ENCODE results near the gene CFDP1.

Gene CFDP1

GRCh38 chr16:75423723-75424104 is 9.6 kb downstream of the CFDP1 start:
- DNase-seq (ENCODE audit: low spot score): no peak
- ChIA-PET CTCF (interaction anchor here (0.6 to 0.7 kb wide), 2 partner anchors 45 to 182 kb away, joined by 3 to 4 read pairs; no protein-coding TSS in a partner anchor), POLR2A (ENCODE audit: low non-redundant PET) (no interaction called here)
- TF ChIP-seq, protein P1, sequence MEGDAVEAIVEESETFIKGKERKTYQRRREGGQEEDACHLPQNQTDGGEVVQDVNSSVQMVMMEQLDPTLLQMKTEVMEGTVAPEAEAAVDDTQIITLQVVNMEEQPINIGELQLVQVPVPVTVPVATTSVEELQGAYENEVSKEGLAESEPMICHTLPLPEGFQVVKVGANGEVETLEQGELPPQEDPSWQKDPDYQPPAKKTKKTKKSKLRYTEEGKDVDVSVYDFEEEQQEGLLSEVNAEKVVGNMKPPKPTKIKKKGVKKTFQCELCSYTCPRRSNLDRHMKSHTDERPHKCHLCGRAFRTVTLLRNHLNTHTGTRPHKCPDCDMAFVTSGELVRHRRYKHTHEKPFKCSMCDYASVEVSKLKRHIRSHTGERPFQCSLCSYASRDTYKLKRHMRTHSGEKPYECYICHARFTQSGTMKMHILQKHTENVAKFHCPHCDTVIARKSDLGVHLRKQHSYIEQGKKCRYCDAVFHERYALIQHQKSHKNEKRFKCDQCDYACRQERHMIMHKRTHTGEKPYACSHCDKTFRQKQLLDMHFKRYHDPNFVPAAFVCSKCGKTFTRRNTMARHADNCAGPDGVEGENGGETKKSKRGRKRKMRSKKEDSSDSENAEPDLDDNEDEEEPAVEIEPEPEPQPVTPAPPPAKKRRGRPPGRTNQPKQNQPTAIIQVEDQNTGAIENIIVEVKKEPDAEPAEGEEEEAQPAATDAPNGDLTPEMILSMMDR (conservative IDR thresholded peaks at IDR 0.05; ENCODE audit: low read depth): no peak
- no peak overlapping the region for H3K27ac ChIP-seq

DNA sequence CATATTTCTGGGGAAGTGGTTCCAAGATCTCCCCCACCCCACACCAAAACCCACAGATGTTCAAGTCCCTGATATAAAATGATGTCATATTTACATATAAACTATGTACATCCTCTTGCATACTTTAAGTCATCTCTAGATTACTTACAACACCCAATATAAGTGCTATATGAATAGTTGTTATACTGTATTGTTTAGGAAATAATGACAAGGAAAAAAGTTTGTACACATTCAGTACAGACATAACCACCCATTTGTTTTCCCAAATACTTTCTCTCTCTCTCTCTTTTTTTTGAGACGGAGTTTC is 11.5 kb downstream of the CFDP1 start:
- no peak overlapping the region for H3K27ac ChIP-seq
- TF ChIP-seq, protein P1 (conservative IDR thresholded peaks at IDR 0.05; ENCODE audit: low read depth): no peak
- ChIA-PET POLR2A (ENCODE audit: low non-redundant PET) (no interaction called here), CTCF (interaction anchor here (0.6 kb wide), 1 partner anchor 50 kb away, joined by 3 read pairs; no protein-coding TSS in a partner anchor)
- no peak for DNase-seq (ENCODE audit: low spot score)

DNA sequence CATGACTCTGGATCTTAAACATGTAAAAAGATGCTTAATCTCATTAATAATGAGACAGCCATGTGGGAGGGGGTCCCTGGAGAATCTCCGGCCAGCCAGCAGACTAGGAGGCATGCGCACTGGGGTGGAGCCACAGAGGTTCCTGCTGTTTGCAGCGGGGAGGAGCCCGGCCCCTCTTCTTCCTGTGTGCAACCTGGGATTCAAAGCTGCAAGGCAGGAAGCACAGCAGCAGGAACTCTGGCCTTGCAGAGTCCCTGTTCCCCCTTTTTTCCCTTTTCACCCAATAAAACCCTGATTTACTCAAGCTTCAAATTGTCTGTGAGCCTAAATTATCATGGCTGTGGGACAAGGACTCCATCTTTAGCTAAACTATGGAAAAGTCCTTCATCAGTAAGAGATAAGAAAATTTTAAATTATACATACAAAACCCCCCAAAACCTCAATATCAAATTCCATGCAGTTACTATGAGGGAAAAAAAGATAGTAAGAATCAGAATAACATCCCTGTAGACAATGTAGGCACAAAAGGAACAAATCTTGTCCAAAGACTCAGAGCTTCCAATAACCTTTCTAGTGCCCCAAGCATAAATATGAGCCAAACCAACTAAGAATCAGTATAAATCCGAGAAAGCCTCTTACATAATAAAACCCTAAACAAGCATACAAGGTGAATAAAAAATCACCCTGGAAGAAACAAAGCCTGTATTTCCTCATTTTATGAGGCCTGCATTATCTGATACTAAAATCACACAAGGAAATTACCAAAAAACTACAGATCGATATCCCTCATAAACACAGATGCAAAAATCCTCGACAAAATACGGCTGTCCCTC is 12.1 kb downstream of the CFDP1 start:
- H3K27ac ChIP-seq: peak overlapping the region; percentile 64
- DNase-seq (ENCODE audit: low spot score): no peak
- CTCF ChIA-PET: no interaction called here
- POLR2A ChIA-PET (ENCODE audit: low non-redundant PET): interaction anchor here (0.9 to 1.7 kb wide), 2 partner anchors 11 to 202 kb away, joined by 3 to 8 read pairs; partner anchors contain the start of gene ADAT1
- TF ChIP-seq, protein P1 (conservative IDR thresholded peaks at IDR 0.05; ENCODE audit: low read depth): no peak

DNA sequence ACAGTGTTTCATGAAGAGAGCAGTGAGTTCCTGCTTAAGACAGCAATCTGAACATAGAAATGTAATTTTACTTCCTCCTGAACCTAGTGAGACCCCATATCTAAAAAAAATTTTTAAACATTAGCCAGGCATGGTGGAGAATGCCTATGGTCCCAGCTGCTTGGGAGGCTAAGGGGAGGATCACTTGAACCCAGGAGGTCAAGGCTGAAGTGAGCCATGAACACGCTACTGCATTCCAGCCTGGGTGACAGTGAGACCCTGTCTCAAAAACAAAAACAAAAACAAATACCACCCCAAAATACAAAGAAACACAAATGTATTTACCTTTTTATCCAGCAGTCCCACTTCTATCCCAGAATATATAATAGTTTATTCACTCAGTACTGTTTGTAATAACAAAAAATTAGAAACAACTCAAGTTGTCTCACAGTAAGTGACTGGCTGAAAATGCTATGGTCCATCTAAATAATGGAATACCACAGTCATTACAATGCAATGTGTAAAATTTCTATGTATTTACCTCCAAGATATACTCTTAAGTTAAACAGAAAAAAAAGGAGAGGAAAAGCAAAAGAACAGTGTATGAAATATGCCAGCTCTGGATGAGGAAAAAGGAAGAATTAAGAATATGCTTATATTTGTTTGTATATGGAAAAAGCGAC is 16.3 kb downstream of the CFDP1 start:
- ChIA-PET CTCF (interaction anchor here (0.6 kb wide), 1 partner anchor 200 kb away, joined by 3 read pairs; no protein-coding TSS in a partner anchor), POLR2A (ENCODE audit: low non-redundant PET) (no interaction called here)
- DNase-seq (ENCODE audit: low spot score): no peak
- H3K27ac ChIP-seq: no peak overlapping the region
- TF ChIP-seq, protein P1 (conservative IDR thresholded peaks at IDR 0.05; ENCODE audit: low read depth): no peak

GRCh38 chr16:75415169-75415905 is 18.0 kb downstream of the CFDP1 start:
- no peak overlapping the region for H3K27ac ChIP-seq
- CTCF ChIA-PET: no interaction called here
- TF ChIP-seq, protein P1 (conservative IDR thresholded peaks at IDR 0.05; ENCODE audit: low read depth): no peak
- POLR2A ChIA-PET (ENCODE audit: low non-redundant PET): no interaction called here
- no peak for DNase-seq (ENCODE audit: low spot score)

GRCh38 chr16:75413951-75414350 is 19.4 kb downstream of the CFDP1 start:
- ChIA-PET POLR2A (ENCODE audit: low non-redundant PET) (no interaction called here), CTCF (no interaction called here)
- TF ChIP-seq, protein P1 (conservative IDR thresholded peaks at IDR 0.05; ENCODE audit: low read depth): no peak
- H3K27ac ChIP-seq: no peak overlapping the region
- no peak for DNase-seq (ENCODE audit: low spot score)
